Effector memory CD8-positive, alpha-beta T cell (primary cell): Measurements from ENCODE around the gene MPZ.
"Not testable (repeated sequence)": the region's sequence is repeated elsewhere in the genome, so short reads cannot be mapped to it uniquely, and the experiment has no call there.

Source experiments
- ATAC-seq: fragments of 150-1000 bp; cut with Tn5 transposase; replicated peaks from 2 replicates; pipeline ENCODE4 v1.10.0; 2021; ENCODE audit warnings: mild to moderate bottlenecking, moderate library complexity
- DNase-seq, 3 experiments: peaks; one replicate each; pipeline ENCODE4 v3.0.0; 2021
- H3K27ac Mint-ChIP-seq, 2 donors: one replicate each; pipeline ENCODE4 v1.8.0; 2022; ENCODE audit warnings: mild to moderate bottlenecking in 2 of 2, mixed read lengths in 2 of 2, moderate library complexity in 2 of 2
- H3K27me3 Mint-ChIP-seq, 2 donors: one replicate each; pipeline ENCODE4 v1.8.0; 2022; ENCODE audit warnings: mixed read lengths in 2 of 2
- H3K36me3 Mint-ChIP-seq: one replicate; pipeline ENCODE4 v1.8.0; 2022; ENCODE audit warnings: mild to moderate bottlenecking, moderate library complexity, mixed read lengths; ENCODE audit not compliant: insufficient read depth
- H3K4me1 Mint-ChIP-seq, 2 donors: one replicate each; pipeline ENCODE4 v1.8.0; 2022; ENCODE audit warnings: low read depth in 2 of 2, mixed read lengths in 2 of 2
- H3K4me3 Mint-ChIP-seq, 2 donors: one replicate each; pipeline ENCODE4 v1.8.0; 2022; ENCODE audit warnings: mild to moderate bottlenecking in 2 of 2, mixed read lengths in 2 of 2, moderate library complexity in 2 of 2
- H3K9me3 Mint-ChIP-seq, 2 donors: one replicate each; pipeline ENCODE4 v1.8.0; 2022; ENCODE audit warnings: mixed read lengths in 2 of 2

MPZ gene

GRCh38 chr1:161258439-161259344 lies 51.1 kb downstream of the MPZ start, which contains the start of gene PCP4L1:
TSS of gene PCP4L1 (plus strand) at chr1:161258745. CDS start at chr1:161258975, 230 bp downstream.
- peak in 1 of 3 experiments; percentile 5 for DNase-seq
- Mint-ChIP-seq H3K4me1 (peaks cover 5 to 7% of the 10 kb centered on the region in 2 donors), H3K4me3 (peak within 1 kb of the TSS; percentile 68 to 76), H3K27me3 (peaks cover 72 to 75% of the 10 kb centered on the region in 2 donors), H3K36me3 (peaks cover 4% of the 10 kb centered on the region), H3K27ac (no peak within 1 kb of the TSS), H3K9me3 (peaks cover 5 to 7% of the 10 kb centered on the region in 2 donors)
- ATAC-seq, result peak; percentile 64

DNA sequence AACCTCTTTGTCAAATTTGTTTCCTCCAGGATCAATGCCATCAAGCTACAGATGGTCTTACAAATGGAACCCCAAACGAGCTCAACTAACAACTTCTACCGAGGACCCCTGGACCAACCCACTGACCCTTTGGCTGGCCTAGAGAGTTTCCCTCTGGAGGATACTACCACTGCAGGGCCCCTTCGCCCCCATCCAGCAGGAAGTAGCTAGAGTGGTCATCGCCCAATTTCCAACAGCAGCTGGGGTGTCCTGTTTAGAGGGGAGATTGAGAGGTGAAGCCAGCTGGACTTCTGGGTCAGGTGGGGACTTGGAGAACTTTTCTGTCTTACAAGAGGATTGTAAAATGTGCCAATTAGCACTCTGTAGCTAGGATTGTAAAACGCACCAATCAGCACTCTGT lies 52.7 kb downstream of the MPZ start:
- H3K27me3 Mint-ChIP-seq, result peaks cover 64 to 71% of the 10 kb centered on the region in 2 donors
- H3K4me1 Mint-ChIP-seq, H3K27ac Mint-ChIP-seq, ATAC-seq, H3K9me3 Mint-ChIP-seq, H3K4me3 Mint-ChIP-seq, H3K36me3 Mint-ChIP-seq: not testable (repeated sequence)
- peak in 1 of 3 experiments; percentile 5 for DNase-seq

GRCh38 chr1:161255955-161256520 lies 53.7 kb downstream of the MPZ start:
- not testable (repeated sequence) for H3K9me3 Mint-ChIP-seq, DNase-seq, H3K36me3 Mint-ChIP-seq, H3K4me3 Mint-ChIP-seq, H3K4me1 Mint-ChIP-seq, ATAC-seq, H3K27ac Mint-ChIP-seq
- peaks cover 61 to 71% of the 10 kb centered on the region in 2 donors for H3K27me3 Mint-ChIP-seq

DNA sequence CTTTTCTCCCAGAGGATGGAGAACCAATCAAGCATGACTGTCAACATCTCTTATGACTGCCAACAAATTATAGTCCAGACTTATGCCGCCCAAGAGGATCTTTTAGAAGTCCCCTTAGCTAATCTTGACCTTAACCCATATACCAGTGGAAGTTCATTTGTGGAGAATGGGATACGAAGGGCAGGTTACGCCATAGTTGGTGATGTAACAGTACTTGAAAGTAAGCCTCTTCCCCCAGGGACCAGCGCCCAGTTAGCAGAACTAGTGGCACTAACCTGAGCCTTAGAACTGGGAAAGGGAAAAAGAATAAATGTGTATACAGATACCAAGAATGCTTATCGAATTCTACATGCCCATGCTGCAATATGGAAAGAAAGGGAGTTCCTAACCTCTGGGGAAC lies 54.5 kb downstream of the MPZ start:
- ATAC-seq, DNase-seq, H3K27ac Mint-ChIP-seq, H3K36me3 Mint-ChIP-seq, H3K4me1 Mint-ChIP-seq, H3K9me3 Mint-ChIP-seq, H3K4me3 Mint-ChIP-seq: not testable (repeated sequence)
- H3K27me3 Mint-ChIP-seq, result peaks cover 56 to 67% of the 10 kb centered on the region in 2 donors
